GM19193 (cell line): Measurements from ENCODE around the gene APLP2.

ENCODE experiments used
- POLR2A ChIP-seq: IDR thresholded peaks from 4 replicates; pipeline ENCODE4 v1.6.1; 2011; ENCODE audit not compliant: insufficient read depth, insufficient read length; ENCODE audit errors: extremely low read depth

APLP2 gene

GRCh38 chr11:130076778-130077481 lies 7.2 kb downstream of the APLP2 start:
- TF ChIP-seq POLR2A, result no peak

DNA sequence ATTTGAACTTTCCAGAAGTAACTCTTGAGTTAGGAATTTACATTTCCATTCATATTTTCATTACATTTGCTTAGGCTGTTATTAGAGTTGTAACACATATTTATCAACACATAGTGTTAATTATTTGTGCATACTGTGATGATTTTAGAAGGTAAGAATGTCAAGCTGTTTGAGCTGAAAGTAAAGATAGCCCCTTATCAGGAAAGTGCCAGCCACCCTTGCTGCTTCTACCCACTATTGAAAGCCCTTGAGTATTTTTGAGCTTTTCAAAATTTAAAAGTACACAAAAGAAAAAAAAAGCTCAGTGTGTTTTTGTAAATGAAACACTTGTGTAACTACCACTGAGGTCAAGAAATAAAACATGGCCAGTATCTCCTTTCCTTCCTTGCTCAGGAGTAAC lies 8.0 kb downstream of the APLP2 start:
- TF ChIP-seq POLR2A, result no peak

DNA sequence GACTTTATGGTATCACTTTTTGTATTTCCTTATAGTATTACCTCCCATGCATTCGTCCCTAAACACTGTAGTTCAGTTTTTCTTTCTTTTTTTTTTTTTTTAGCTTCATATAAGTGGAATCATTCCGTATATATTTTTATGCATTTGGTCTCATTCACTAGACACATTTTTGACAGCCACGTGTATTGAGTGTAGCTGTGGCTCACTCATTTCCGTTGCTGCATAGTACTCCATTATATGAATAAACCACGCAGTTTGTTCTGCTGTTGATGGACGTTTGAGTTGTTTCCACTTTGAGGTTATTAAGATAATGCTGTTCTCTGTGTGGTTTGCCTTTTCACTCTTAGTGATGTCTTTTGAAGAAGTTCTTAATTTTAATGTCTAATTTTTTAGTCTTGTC lies 8.4 kb downstream of the APLP2 start:
- TF ChIP-seq POLR2A, result no peak

- no peak for TF ChIP-seq POLR2A
Measured at GRCh38 chr11:130085671-130086290, 16.1 kb downstream of the APLP2 start.

- no peak for TF ChIP-seq POLR2A
Measured at GRCh38 chr11:130086669-130087068, 17.0 kb downstream of the APLP2 start.

GRCh38 chr11:130087294-130087926 lies 17.7 kb downstream of the APLP2 start:
- TF ChIP-seq POLR2A, result no peak

GRCh38 chr11:130088217-130088616 lies 18.5 kb downstream of the APLP2 start:
- TF ChIP-seq POLR2A, result no peak

- TF ChIP-seq POLR2A, result no peak
Measured at GRCh38 chr11:130088919-130089673, 19.4 kb downstream of the APLP2 start.

DNA sequence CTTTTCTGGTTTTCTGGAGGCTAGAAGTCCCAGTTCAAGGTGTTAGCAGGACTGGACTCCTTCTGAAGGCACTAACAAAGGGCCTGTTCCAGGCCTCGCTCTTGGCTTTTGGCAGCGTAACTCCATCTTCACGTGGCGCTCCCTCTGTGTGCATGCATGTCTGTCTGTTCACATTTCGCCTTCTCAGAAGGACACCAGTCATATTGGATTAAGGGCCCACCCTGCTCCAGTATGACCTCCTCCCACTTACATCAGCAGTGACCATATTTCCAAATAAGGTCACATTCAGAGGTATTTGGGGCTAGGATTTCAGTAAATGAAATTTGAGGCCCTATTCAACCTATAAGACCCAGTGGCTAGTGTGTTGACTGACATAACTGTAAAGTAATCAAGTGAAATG lies 20.0 kb downstream of the APLP2 start:
- no peak for TF ChIP-seq POLR2A

GRCh38 chr11:130092661-130093060 lies 23.0 kb downstream of the APLP2 start:
- TF ChIP-seq POLR2A, result no peak

- TF ChIP-seq POLR2A, result no peak
Measured at GRCh38 chr11:130094614-130095013, 24.9 kb downstream of the APLP2 start.

DNA sequence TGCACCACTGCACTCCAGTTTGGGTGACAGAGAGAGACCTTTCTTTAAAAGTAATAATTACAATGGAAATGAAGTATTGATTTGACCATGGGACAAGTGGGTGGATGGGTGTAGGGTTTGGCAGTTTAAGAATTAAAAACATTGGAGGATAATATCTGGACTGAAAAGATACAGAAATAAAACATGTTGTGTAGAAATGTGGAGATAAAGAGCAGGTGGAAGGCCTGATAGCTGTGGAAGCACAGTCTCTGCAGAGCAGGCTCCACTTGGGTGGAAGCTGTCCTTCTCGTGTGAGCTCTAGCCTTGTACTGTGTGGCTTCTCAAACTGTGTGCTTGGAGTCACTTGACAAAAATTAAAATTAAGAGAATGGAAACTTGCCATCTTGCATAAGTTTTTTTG lies 25.6 kb downstream of the APLP2 start:
- TF ChIP-seq POLR2A, result no peak

GRCh38 chr11:130096042-130096441 lies 26.3 kb downstream of the APLP2 start:
- no peak for TF ChIP-seq POLR2A

GRCh38 chr11:130096823-130097222 lies 27.1 kb downstream of the APLP2 start:
- TF ChIP-seq POLR2A, result no peak

DNA sequence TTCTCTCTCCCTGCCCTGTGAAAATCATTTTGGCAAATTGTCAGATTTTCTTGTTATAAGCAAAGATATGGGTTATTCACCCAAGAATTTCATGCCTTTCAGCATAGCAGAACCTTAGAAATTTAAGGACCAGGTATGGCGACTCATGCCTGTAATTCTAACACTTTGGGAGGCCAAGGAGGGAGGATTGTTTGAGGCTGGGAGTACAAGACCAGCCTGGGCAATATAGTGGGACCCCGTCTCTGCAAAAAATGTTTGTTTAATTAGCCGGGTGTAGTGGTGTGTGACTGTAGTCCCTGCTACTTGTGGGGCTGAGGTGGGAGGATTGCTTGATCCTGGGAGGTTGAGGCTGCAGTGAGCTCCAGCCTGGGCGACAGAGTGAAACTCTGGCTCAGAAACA lies 27.6 kb downstream of the APLP2 start:
- no peak for TF ChIP-seq POLR2A

DNA sequence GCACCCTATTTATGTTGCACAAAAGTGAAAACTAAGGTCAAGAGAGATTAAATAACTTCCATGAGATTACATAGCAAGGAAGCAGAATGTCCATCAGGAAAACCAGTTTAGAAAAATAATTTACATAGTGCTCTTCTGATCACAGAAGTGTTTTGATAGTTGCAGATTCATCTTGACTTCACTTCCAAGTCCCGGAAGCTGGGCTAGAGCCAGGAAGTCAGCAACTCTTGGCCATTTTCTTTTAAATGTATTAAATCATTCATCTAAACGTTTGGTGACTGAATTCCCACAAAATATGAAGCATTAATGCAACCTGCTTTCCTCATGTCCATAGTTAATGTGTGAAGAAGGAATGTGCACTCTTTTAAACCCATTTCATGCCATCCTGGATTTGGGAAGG lies 29.7 kb downstream of the APLP2 start:
- TF ChIP-seq POLR2A, result no peak

DNA sequence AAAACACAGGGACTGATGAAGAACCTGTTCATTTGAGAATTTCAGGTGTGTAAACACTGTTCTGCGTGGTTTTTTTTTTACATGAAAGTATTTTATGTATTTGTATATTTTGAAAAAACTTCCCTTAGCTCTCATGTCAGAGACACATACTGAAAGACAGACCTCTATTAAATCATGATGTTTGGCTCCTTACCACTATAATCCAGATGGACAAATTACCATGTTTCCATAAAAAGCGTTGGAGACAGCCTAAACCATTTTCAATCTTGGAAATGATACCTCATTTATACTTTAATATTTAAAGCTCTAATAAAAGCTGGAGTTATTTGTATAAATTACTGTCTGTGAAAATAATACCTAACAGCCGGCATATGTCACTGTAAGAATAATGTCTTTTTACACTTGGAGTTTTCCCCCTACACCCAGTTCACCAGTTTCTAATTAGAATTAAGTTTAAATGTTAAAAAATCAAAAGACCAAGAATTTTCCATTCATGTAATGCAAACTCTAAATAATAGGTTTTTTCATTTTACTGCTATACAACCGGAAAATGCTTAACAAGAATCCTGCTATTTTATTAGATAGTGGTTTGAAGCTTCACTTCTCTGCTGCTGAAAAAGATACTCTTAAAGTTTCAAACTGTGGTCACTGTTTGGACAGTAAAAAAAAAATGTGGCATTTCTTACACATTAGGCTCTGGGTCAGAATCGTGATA lies 30.8 kb downstream of the APLP2 start:
- no peak for TF ChIP-seq POLR2A
